Thyroid gland (tissue), 4 donors: ENCODE measurements around the gene NEDD4L.

Experiments
- CTCF ChIP-seq, 6 experiments: fragments of 200-600 bp in 3 of 6; fragments of 450-650 bp in 3 of 6; sonication (generic) in 3 of 6; IDR thresholded peaks; one replicate each; pipeline ENCODE4 v1.5.1; 2016 to 2019; ENCODE audit warnings: antibody characterized with exemption in 6 of 6, mild to moderate bottlenecking in 2 of 6, inconsistent platforms in 1 of 6, moderate library complexity in 1 of 6
- POLR2A ChIP-seq, 2 donors: fragments of 450-650 bp; IDR thresholded peaks; one replicate each; pipeline ENCODE4 v1.6.1; 2017; ENCODE audit warnings: antibody characterized with exemption in 2 of 2, mild to moderate bottlenecking in 2 of 2, moderate library complexity in 1 of 2

GRCh38 chr18:58218117-58218516 lies 174.1 kb downstream of the NEDD4L start:
- TF ChIP-seq CTCF (IDR thresholded peaks at IDR 0.05) = no peak
- no peak for TF ChIP-seq POLR2A (IDR thresholded peaks at IDR 0.05)
